NCI-H2107 treated with DMSO at 0.1 percent for 48 hours (cell line): ENCODE measurements around the gene PRICKLE4.

Experiments used
- DNase-seq: peaks from one replicate; lab custom pipeline; 2025; ENCODE audit not compliant: unreplicated experiment; lab: John Stamatoyannopoulos, UW

The PRICKLE4 gene

GRCh38 chr6:41836660-41837052 is 56.1 kb downstream of the PRICKLE4 start:
- no peak for DNase-seq
